Activated T-cell treated with anti-CD3 and anti-CD28 coated beads, Interleukin-2, amount 50 U/mL, for 24 hours (primary cell): ENCODE measurements around the gene CDC42BPA.
A peak's percentile ranks its signal among the peaks of the same experiment; 100 is the strongest.

ENCODE experiments used
- DNase-seq: peaks from one replicate; pipeline ENCODE4 v3.0.0-alpha.2; 2020
- H3K27ac Mint-ChIP-seq: 2 replicates; pipeline ENCODE4 v1.8.0; 2020; ENCODE audit warnings: mild to moderate bottlenecking, mixed read lengths
- H3K27me3 Mint-ChIP-seq: 2 replicates; pipeline ENCODE4 v1.8.0; 2020; ENCODE audit warnings: mixed read lengths
- H3K36me3 Mint-ChIP-seq: 2 replicates; pipeline ENCODE4 v1.8.0; 2020; ENCODE audit warnings: low read depth, mixed read lengths
- H3K4me1 Mint-ChIP-seq: 2 replicates; pipeline ENCODE4 v1.8.0; 2020; ENCODE audit warnings: low read depth, mixed read lengths
- H3K4me3 Mint-ChIP-seq: 2 replicates; pipeline ENCODE4 v1.8.0; 2020; ENCODE audit warnings: mild to moderate bottlenecking, moderate library complexity, mixed read lengths
- H3K9me3 Mint-ChIP-seq: 2 replicates; pipeline ENCODE4 v1.8.0; 2020; ENCODE audit warnings: mixed read lengths

Gene CDC42BPA

DNA sequence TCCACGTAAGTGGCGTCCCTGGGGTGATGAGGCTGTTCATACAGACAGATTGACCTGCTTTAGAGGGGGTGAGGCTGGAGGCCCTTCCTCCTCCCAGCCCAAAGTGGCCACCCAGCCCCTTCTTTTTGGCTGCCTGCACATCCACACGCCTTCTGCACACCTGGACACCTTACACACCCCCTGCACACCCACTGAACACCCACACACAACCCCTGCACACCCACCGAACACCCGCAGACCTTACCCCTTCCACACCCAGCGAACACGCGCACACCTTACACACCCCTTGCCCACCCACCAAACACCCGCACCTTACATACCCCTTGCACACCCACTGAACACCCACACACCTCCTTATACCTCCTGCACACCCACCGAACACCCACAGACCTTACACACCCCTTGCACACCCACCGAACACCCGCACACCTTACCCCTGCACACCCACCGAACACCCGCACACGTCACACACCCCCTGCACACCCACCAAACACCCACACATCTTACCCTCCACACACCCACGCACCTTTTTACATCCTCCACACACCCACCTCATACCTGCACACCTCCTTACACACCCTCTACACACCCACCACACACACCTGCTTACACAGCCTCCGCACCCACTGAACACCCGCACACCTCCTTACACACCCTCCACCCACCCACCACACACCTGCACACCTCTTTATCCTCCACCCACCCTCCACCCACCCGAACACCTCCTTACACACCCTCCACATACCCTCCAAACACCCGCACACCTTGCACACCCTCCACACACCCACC lies 340.5 kb downstream of the CDC42BPA start:
- peak; percentile 22 for DNase-seq
- no peaks in the 10 kb centered on the region for H3K9me3 Mint-ChIP-seq
- H3K4me1 Mint-ChIP-seq = no peaks in the 10 kb centered on the region
- H3K36me3 Mint-ChIP-seq = peaks cover 24% of the 10 kb centered on the region
- H3K27ac Mint-ChIP-seq = no peak overlapping the region
- no peak overlapping the region for H3K4me3 Mint-ChIP-seq
- H3K27me3 Mint-ChIP-seq = no peaks in the 10 kb centered on the region

DNA sequence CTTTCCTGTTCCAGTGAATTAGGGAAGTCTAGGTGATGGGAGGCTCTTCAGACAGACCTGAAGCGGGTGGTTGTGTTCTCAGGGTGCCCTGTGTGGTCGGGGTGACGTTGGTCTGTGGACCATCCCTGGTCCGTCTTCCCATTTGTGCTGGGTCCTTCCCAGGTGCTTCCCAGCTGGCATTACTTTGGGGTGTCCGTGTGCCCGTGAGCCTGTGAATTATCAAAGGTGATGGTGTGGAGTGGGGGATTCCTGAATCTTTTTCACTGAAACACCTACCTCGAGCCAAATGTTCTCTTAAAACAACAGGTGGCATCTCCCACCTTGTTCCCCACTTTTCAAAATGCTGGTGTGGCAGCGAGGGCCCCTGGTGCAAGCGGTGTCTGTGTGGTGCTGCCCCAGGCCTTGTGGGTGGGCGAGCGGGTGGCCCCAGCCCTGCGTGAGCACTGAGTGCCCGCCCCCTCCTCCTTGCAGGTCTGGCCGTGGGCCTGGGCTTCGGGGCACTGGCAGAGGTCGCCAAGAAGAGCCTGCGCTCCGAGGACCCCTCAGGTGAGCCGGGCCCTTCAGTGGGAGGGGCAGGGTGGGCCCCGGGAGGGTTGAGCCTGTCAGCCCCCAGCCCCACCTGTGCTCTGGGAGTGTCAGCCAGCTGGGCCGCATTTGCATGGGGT lies 341.2 kb downstream of the CDC42BPA start:
- H3K27me3 Mint-ChIP-seq = no peaks in the 10 kb centered on the region
- peaks cover 21% of the 10 kb centered on the region for H3K36me3 Mint-ChIP-seq
- peak; percentile 14 for DNase-seq
- H3K4me1 Mint-ChIP-seq = no peaks in the 10 kb centered on the region
- no peak overlapping the region for H3K4me3 Mint-ChIP-seq
- H3K27ac Mint-ChIP-seq = no peak overlapping the region
- H3K9me3 Mint-ChIP-seq = no peaks in the 10 kb centered on the region

- DNase-seq = peak; percentile 18
- Mint-ChIP-seq H3K9me3 (peaks cover 6% of the 10 kb centered on the region), H3K36me3 (peaks cover 24% of the 10 kb centered on the region), H3K4me3 (no peak overlapping the region), H3K4me1 (no peaks in the 10 kb centered on the region), H3K27ac (no peak overlapping the region), H3K27me3 (no peaks in the 10 kb centered on the region)
Observed at GRCh38 chr1:226976276-226976977, 341.9 kb downstream of the CDC42BPA start.

GRCh38 chr1:226975259-226976250 lies 342.7 kb downstream of the CDC42BPA start:
- no peak overlapping the region for H3K4me3 Mint-ChIP-seq
- no peaks in the 10 kb centered on the region for H3K4me1 Mint-ChIP-seq
- DNase-seq = peak; percentile 14
- no peak overlapping the region for H3K27ac Mint-ChIP-seq
- H3K27me3 Mint-ChIP-seq = no peaks in the 10 kb centered on the region
- H3K9me3 Mint-ChIP-seq = peaks cover 6% of the 10 kb centered on the region
- H3K36me3 Mint-ChIP-seq = peaks cover 26% of the 10 kb centered on the region

DNA sequence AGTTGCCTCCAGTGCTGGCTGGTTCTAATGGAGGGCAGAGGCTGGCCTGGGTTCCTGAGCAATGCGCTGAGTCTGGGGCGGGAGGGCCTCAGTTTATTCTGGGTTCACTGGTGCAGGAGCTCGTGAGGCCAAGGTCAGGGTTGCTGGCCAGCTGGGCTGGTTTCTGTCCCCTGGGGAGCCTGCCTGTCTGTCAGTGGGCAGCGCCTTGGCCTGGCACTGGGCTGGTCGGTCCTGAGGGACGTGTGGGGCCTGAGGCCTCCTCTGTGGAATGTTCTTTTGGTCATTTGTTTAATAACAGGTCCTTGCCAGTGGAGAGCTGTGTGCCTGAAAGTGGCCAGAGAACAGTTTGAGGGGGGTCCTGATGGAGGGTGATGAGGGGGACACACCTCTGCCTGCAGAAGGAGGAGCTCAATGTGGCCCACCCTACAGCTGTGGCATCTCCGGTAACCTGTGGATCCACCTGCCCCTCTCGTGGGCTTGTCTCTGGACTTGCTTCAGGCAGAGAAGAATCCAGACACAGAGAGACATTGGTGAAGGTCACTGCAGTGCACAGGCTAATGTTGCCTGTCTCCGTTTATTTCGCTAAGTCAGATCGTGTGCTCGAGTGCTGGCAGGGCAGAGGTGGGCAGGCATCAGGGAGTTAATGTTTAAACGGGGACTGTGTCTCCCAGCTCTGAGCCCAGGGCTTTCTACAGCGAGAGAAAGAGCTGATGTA lies 343.6 kb downstream of the CDC42BPA start:
- Mint-ChIP-seq H3K27me3 (no peaks in the 10 kb centered on the region), H3K4me3 (no peak overlapping the region), H3K27ac (peak overlapping the region; percentile 14), H3K9me3 (peaks cover 6% of the 10 kb centered on the region), H3K36me3 (peaks cover 35% of the 10 kb centered on the region), H3K4me1 (peaks cover 1% of the 10 kb centered on the region)
- DNase-seq = peak; percentile 14

DNA sequence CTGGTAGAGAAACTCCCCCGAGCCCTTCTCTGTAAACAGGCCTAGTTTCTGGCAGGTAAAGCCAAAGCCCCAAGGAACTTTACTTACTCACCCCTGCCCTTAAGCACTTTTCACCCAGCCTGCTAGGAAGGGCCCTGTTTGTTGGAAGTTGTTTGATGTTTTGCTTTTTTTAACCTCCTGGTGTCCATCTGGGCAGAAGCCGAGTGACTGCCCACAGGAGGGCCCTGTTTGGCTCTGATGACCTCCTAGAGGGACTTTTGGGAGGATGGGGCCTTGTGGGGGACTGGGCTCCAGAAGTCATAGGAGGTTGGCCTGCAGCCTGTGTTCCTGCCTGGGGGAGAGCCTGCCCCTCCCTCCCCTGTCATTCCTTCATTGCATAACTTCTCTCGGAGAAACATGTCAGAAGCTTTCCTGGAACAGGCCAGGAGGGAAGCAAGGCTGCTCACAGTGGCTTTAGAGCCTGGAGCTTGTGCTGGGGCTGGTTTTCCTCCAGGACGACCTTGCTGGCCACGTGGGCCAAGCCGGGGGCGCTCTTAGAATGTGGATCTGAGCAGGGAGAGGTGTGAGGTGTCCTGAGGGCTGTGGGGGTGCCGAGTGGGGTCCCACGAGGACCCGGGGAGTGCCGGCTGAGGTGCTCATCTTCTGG lies 344.3 kb downstream of the CDC42BPA start:
- Mint-ChIP-seq H3K4me1 (peaks cover 3% of the 10 kb centered on the region), H3K36me3 (peaks cover 38% of the 10 kb centered on the region), H3K4me3 (no peak overlapping the region), H3K27me3 (no peaks in the 10 kb centered on the region), H3K27ac (no peak overlapping the region), H3K9me3 (peaks cover 9% of the 10 kb centered on the region)
- peak; percentile 11 for DNase-seq

- Mint-ChIP-seq H3K27ac (peak overlapping the region; percentile 37), H3K9me3 (peaks cover 9% of the 10 kb centered on the region), H3K4me1 (peaks cover 3% of the 10 kb centered on the region), H3K27me3 (no peaks in the 10 kb centered on the region), H3K36me3 (peaks cover 41% of the 10 kb centered on the region), H3K4me3 (no peak overlapping the region)
- no peak for DNase-seq
Observed at GRCh38 chr1:226973371-226973897, 344.9 kb downstream of the CDC42BPA start.

DNA sequence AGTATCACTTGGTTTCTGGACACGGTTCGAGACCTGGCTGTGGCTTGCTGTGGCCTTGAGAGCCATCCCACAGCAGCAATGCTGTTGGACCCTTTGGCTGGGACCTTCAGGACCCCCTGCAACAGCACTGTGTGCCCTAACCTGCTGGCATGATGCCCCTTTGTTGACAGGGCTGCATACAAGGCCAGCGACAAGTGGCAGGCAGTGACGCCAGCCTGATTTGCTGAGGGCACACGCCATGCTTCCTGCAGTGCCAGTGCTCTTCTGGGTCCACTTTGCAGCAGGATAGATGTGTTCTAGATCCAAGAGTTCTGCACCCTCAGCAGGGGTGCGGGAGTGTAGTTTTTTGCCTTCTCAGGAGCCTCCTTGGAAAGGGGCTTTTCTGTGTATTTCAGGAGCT lies 345.4 kb downstream of the CDC42BPA start:
- H3K9me3 Mint-ChIP-seq = peaks cover 9% of the 10 kb centered on the region
- no peaks in the 10 kb centered on the region for H3K27me3 Mint-ChIP-seq
- H3K36me3 Mint-ChIP-seq = peaks cover 45% of the 10 kb centered on the region
- no peak for DNase-seq
- H3K4me3 Mint-ChIP-seq = no peak overlapping the region
- peaks cover 3% of the 10 kb centered on the region for H3K4me1 Mint-ChIP-seq
- H3K27ac Mint-ChIP-seq = peak overlapping the region; percentile 37

- peaks cover 7% of the 10 kb centered on the region for H3K4me1 Mint-ChIP-seq
- peaks cover 55% of the 10 kb centered on the region for H3K36me3 Mint-ChIP-seq
- no peak overlapping the region for H3K4me3 Mint-ChIP-seq
Observed at GRCh38 chr1:226971765-226972164, 346.5 kb downstream of the CDC42BPA start.

DNA sequence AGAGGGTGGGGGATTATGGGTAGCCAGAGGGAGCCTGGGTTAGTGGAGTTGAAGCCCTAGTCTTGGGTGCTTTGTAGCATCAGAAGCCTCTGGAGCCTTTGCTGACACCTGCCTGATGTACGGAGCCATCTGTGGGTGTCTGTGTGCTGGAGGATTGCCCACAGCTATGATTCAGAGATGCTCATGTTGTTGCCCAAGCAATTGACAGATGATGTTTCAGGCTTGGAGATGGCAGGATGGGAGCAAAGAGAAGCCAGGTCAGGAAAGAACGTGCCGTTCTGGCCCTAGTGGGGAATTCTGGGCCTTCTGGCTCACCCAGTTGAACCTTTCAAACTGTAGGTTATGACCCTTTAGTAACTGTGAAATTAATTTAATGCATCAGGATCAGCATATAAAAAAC lies 350.6 kb downstream of the CDC42BPA start:
- no peak overlapping the region for H3K4me3 Mint-ChIP-seq
- H3K27me3 Mint-ChIP-seq = no peaks in the 10 kb centered on the region
- H3K9me3 Mint-ChIP-seq = peaks cover 9% of the 10 kb centered on the region
- peak overlapping the region; percentile 35 for H3K27ac Mint-ChIP-seq
- DNase-seq = no peak
- H3K36me3 Mint-ChIP-seq = peaks cover 75% of the 10 kb centered on the region
- H3K4me1 Mint-ChIP-seq = peaks cover 7% of the 10 kb centered on the region

More at GRCh38 chr1:226971765-226972164, 346.5 kb downstream of the CDC42BPA start:
- DNase-seq = no peak
- Mint-ChIP-seq H3K27me3 (no peaks in the 10 kb centered on the region), H3K27ac (peak overlapping the region; percentile 54), H3K9me3 (peaks cover 9% of the 10 kb centered on the region)

GRCh38 chr1:226966683-226967082 lies 351.6 kb downstream of the CDC42BPA start:
- Mint-ChIP-seq H3K4me1 (peaks cover 8% of the 10 kb centered on the region), H3K36me3 (peaks cover 66% of the 10 kb centered on the region), H3K27me3 (no peaks in the 10 kb centered on the region), H3K27ac (no peak overlapping the region), H3K9me3 (peaks cover 5% of the 10 kb centered on the region), H3K4me3 (no peak overlapping the region)
- DNase-seq = no peak

DNA sequence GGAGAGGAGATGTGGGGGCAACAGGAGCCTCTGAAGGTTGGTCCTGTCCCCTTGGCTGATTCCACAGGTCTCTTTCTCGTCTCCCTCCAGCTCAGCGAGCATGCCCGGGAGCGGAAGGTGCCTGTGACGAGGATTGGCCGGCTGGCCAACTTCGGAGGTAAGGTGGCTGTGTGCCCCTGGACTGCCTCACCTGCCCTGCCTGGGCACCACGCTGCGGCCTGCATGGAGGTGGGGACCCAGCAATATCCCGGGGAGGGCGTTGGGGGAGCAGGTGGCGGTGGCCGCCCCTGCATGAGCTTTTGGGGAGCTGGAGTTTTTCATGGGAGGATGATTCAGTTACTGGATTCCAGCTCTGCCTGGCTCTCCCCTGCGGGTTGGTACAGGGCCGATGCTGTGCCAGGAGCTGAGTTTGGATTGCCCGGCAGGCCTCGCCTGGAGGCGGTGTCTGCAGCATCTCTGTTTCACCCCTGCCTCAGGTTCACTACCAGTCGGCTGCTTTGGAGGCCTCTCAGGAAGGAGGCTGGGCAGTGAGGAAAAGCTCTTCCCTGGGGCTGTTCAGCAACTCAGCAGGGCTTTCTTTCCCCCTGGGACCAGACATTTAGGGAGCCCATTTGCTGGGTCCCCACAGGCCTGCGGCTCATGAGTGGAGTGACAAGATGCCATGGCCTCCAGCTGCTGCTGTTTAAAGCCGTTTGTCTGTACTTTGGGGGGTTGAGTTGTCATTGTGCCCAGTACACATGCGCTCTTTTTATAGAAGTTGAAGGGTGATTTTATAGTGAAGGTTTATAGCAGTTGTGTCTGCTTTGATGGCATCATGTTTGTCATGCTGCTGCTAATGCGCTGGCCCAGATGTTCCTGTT lies 352.5 kb downstream of the CDC42BPA start:
- DNase-seq = no peak
- no peak overlapping the region for H3K4me3 Mint-ChIP-seq
- H3K9me3 Mint-ChIP-seq = peaks cover 3% of the 10 kb centered on the region
- H3K27ac Mint-ChIP-seq = no peak overlapping the region
- peaks cover 69% of the 10 kb centered on the region for H3K36me3 Mint-ChIP-seq
- peaks cover 16% of the 10 kb centered on the region for H3K4me1 Mint-ChIP-seq
- H3K27me3 Mint-ChIP-seq = no peaks in the 10 kb centered on the region
